GM08714 (cell line): Measurements from ENCODE around the gene RADX.

Experiments used
- H3K4me3 ChIP-seq: fragments of 200-500 bp; sonication (Bioruptor generic); 2 replicates; pipeline ENCODE4 v1.5.1; 2014; ENCODE audit warnings: mild to moderate bottlenecking, low read length, inconsistent platforms
- ZNF274 ChIP-seq: IDR thresholded peaks from 2 replicates; pipeline ENCODE4 v1.6.1; 2012; ENCODE audit warnings: mild to moderate bottlenecking, low read depth, low read length

Gene RADX

GRCh38 chrX:106716463-106716862 lies 104.7 kb downstream of the RADX start:
- no peak for TF ChIP-seq ZNF274

GRCh38 chrX:106718709-106719108 lies 106.9 kb downstream of the RADX start:
- no peak overlapping the region for H3K4me3 ChIP-seq
- no peak for TF ChIP-seq ZNF274

More at GRCh38 chrX:106716463-106716862, 104.7 kb downstream of the RADX start:
- H3K4me3 ChIP-seq: no peak overlapping the region

DNA sequence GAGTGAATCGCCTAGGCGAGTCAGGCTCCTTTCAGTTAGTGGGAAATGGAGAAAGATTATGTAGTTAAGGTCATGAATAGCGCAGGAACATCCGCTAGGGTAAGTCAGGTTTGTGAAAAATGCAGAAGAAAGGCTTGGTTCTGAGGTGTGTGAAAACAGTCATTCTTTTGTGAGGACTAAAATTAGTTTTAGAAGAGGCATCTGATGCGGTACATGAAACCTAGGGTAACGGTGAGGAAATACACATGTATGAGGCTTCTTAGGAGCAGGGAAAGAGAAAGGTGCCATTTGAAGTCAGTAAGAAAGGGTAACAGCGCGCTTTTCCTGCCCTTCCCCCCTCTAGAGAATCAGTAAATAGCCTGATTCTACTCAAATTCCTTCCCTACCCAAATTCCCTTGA lies 114.2 kb downstream of the RADX start:
- no peak overlapping the region; the same call in 1 of the 2 replicates for H3K4me3 ChIP-seq
- TF ChIP-seq ZNF274: no peak

DNA sequence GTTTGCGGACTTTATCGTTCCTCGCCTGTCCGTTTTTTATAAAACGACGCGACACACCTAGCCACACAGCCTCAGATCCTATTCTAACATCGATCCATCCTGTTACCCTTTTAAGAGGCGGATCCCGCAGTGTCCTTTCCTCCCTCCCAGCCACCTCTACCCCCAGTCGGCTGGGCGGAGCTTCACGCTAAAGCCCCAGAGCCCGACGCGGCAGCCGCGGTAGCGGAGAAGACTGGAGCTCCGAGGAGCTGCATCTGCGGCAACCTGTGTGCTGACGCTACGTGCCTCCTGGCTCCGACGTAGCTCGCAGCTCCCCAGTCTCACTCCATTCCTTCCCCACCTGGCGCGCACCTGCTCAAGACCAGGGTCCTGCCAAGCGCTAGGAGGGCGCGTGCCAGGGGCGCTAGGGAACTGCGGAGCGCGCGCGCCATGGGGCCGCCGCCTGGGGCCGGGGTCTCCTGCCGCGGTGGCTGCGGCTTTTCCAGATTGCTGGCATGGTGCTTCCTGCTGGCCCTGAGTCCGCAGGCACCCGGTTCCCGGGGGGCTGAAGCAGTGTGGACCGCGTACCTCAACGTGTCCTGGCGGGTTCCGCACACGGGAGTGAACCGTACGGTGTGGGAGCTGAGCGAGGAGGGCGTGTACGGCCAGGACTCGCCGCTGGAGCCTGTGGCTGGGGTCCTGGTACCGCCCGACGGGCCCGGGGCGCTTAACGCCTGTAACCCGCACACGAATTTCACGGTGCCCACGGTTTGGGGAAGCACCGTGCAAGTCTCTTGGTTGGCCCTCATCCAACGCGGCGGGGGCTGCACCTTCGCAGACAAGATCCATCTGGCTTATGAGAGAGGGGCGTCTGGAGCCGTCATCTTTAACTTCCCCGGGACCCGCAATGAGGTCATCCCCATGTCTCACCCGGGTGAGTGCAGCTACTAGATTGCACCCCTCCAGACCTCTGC lies 115.0 kb downstream of the RADX start, which contains the start of gene RNF128:
RNF128 (plus strand) TSS at position 217 of the 953 bp plus-strand sequence; CDS start at position 430, 213 bp downstream.
- H3K4me3 ChIP-seq: no peak within 1 kb of the TSS; the same call in 1 of the 2 replicates
- TF ChIP-seq ZNF274: no peak

DNA sequence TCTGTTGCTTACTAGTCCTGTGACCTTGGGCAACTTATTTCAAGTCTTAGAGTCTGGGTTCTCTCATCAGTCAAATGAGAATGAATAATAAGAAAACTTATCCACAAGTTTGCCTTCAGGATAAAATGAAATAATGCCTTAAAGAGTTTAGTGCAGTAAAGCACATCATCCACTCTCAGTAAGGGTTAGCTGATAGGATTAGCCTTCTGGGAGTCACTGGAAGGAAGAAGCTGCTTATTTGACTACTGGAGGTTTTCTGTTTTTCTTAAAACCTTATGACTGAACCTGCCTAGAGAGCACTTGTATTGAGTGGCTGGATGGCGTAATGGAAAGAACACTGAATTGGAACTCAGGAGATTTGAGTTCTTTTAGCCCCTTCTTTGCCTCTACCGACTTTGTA lies 116.6 kb downstream of the RADX start:
- no peak overlapping the region for H3K4me3 ChIP-seq
- no peak for TF ChIP-seq ZNF274
